ENCODE data around the gene STOX2. TPM values are rescaled to one million over a fixed set of nuclear protein-coding genes. Genes with fewer than 3 reads are reported as not detected.

Gene STOX2
- total RNA-seq, 1 experiment from 2014 or later, result 2.2 TPM

GRCh38 chr4:184066584-184067300, 161.6 kb downstream of the STOX2 start:
- DNase-seq (ENCODE audit: extremely low read depth, low read depth), result no peak

- DNase-seq (ENCODE audit: extremely low read depth, low read depth), result no peak
Observed at GRCh38 chr4:184067931-184068554, 162.9 kb downstream of the STOX2 start.

Other genes starting within 250 kb of the STOX2 start
- gene RWDD4, start 246.1 kb upstream of the STOX2 start, total RNA-seq (2014; rRNA removed; shearing (Covaris generic)), result 46.1 and 49.5 TPM in 2 replicates
- gene TRAPPC11, start 246.0 kb upstream of the STOX2 start, total RNA-seq (2014; rRNA removed; shearing (Covaris generic)), result 37.7 and 41.1 TPM in 2 replicates

Measured in NCI-H460 (cell line).